SK-N-SH treated with all-trans-retinoic acid at 6 μM for 48 hours (cell line): Measurements from ENCODE around the gene MCCC2.
A peak's percentile ranks its signal among the peaks of the same experiment; 100 is the strongest.

Experiments
- ATAC-seq: fragments of 200-7000 bp; cut with Tn5 transposase; 3 replicates; pipeline ENCODE4 v1.9.1; 2020; ENCODE audit warnings: mild to moderate bottlenecking, moderate library complexity
- ARNTL ChIP-seq: fragments of 450-650 bp; formaldehyde crosslinking; IDR thresholded peaks from 2 replicates; pipeline ENCODE4 v1.5.0; 2020; ENCODE audit warnings: low read depth, mild to moderate bottlenecking, moderate library complexity, borderline replicate concordance
- BACH2 ChIP-seq: fragments of 250-450 bp; sonication (Bioruptor Pico); IDR thresholded peaks from 2 replicates; pipeline ENCODE4 v1.9.0; 2021; ENCODE audit warnings: mild to moderate bottlenecking, borderline replicate concordance
- CREB5 ChIP-seq: fragments of 250-450 bp; sonication (Bioruptor Pico); IDR thresholded peaks from 2 replicates; pipeline ENCODE4 v1.5.1; 2020; ENCODE audit warnings: low read depth, mild to moderate bottlenecking, moderate library complexity
- CSDC2 ChIP-seq: fragments of 250-450 bp; sonication (Bioruptor Pico); IDR thresholded peaks from 2 replicates; pipeline ENCODE4 v1.5.0; 2020; ENCODE audit warnings: mild to moderate bottlenecking, moderate library complexity
- CSRNP3 ChIP-seq: fragments of 250-450 bp; sonication (Bioruptor Pico); IDR thresholded peaks from 2 replicates; pipeline ENCODE4 v1.5.1; 2021; ENCODE audit warnings: mild to moderate bottlenecking, moderate library complexity
- GLIS3 ChIP-seq: fragments of 250-450 bp; sonication (Bioruptor Pico); IDR thresholded peaks from 2 replicates; pipeline ENCODE4 v1.5.0; 2020; ENCODE audit warnings: mild to moderate bottlenecking, moderate library complexity
- ISL1 ChIP-seq: fragments of 250-450 bp; sonication (Bioruptor Pico); IDR thresholded peaks from 2 replicates; pipeline ENCODE4 v2.1.2; 2022; ENCODE audit warnings: mild to moderate bottlenecking, moderate library complexity
- OSR1 ChIP-seq: fragments of 250-450 bp; sonication (Bioruptor Pico); IDR thresholded peaks from 2 replicates; pipeline ENCODE4 v1.8.0; 2022; ENCODE audit warnings: moderate library complexity, mild to moderate bottlenecking, inconsistent platforms
- PPARA ChIP-seq: fragments of 250-450 bp; sonication (Bioruptor Pico); IDR thresholded peaks from 2 replicates; pipeline ENCODE4 v1.5.0; 2020; ENCODE audit warnings: mild to moderate bottlenecking, borderline replicate concordance
- RARB ChIP-seq: fragments of 250-450 bp; sonication (Bioruptor Pico); IDR thresholded peaks from 2 replicates; pipeline ENCODE4 v1.8.0; 2021; ENCODE audit warnings: mild to moderate bottlenecking, moderate library complexity
- SNAI2 ChIP-seq: fragments of 250-450 bp; sonication (Bioruptor Pico); IDR thresholded peaks from 2 replicates; pipeline ENCODE4 v1.5.0; 2020; ENCODE audit warnings: mild to moderate bottlenecking, moderate library complexity
- TCF4 ChIP-seq: fragments of 250-450 bp; sonication (Bioruptor Pico); IDR thresholded peaks from 2 replicates; pipeline ENCODE4 v1.8.0; 2021; ENCODE audit warnings: mild to moderate bottlenecking, moderate library complexity, borderline replicate concordance
- TOX ChIP-seq: fragments of 250-450 bp; sonication (Bioruptor Pico); IDR thresholded peaks from 2 replicates; pipeline ENCODE4 v1.8.0; 2021; ENCODE audit warnings: mild to moderate bottlenecking, moderate library complexity, borderline replicate concordance
- ZC3H10 ChIP-seq: fragments of 250-450 bp; sonication (Bioruptor Pico); IDR thresholded peaks from 2 replicates; pipeline ENCODE4 v1.5.1; 2021; ENCODE audit warnings: mild to moderate bottlenecking, moderate library complexity
- ZFP3 ChIP-seq: fragments of 250-450 bp; sonication (Bioruptor Pico); IDR thresholded peaks from 2 replicates; pipeline ENCODE4 v1.5.0; 2020; ENCODE audit warnings: mild to moderate bottlenecking, moderate library complexity
- ZFP30 ChIP-seq: fragments of 450-650 bp; formaldehyde crosslinking; IDR thresholded peaks from 2 replicates; pipeline ENCODE4 v1.5.0; 2022; ENCODE audit warnings: mild to moderate bottlenecking, moderate library complexity
- ZNF565 ChIP-seq: fragments of 450-650 bp; formaldehyde crosslinking; conservative IDR thresholded peaks from 2 replicates; pipeline ENCODE4 v1.5.0; 2020; ENCODE audit warnings: low read depth, mild to moderate bottlenecking, moderate library complexity
- ZNF70 ChIP-seq: fragments of 450-650 bp; formaldehyde crosslinking; IDR thresholded peaks from 2 replicates; pipeline ENCODE4 v1.5.0; 2020; ENCODE audit warnings: mild to moderate bottlenecking, moderate library complexity
- ZNF8 ChIP-seq: fragments of 450-650 bp; formaldehyde crosslinking; IDR thresholded peaks from 2 replicates; pipeline ENCODE4 v1.5.0; 2020; ENCODE audit warnings: mild to moderate bottlenecking, moderate library complexity
- TF ChIP-seq, protein P1 (sequence below): fragments of 250-450 bp; sonication (Bioruptor Pico); IDR thresholded peaks from 2 replicates; pipeline ENCODE4 v1.5.0; 2020; ENCODE audit warnings: mild to moderate bottlenecking, moderate library complexity
- TF ChIP-seq, protein P2 (sequence below): fragments of 250-450 bp; sonication (Bioruptor Pico); IDR thresholded peaks from 2 replicates; pipeline ENCODE4 v1.8.0; 2021; ENCODE audit warnings: low read depth, mild to moderate bottlenecking, moderate library complexity, borderline replicate concordance
- TF ChIP-seq, protein P3 (sequence below): fragments of 250-450 bp; sonication (Bioruptor Pico); IDR thresholded peaks from 2 replicates; pipeline ENCODE4 v1.8.0; 2020; ENCODE audit warnings: mild to moderate bottlenecking, moderate library complexity, borderline replicate concordance

MCCC2 gene

DNA sequence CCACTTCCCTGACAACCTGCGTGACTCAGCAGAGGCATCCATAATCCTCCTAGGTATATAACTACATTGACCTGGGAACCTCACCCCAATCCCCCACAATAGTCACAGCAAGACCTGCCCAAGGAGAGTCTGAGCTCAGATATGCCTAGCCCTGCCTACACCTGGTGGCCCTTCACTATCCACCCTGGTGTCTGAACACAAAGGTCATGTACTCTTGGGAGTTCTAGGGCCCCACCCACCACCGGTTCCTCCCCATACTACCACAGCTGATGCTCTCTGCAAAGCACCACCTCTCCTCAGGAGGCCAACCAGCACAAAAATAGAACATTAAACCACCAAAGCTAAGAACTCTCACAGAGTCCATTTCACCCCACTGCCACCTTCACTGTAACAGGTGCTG is 97.2 kb downstream of the MCCC2 start:
- no peak for TF ChIP-seq OSR1 (CRISPR knock-in tag)
- TF ChIP-seq PPARA (CRISPR knock-in tag), result no peak
- no peak for TF ChIP-seq ISL1 (CRISPR knock-in tag)
- ATAC-seq, result no peak

DNA sequence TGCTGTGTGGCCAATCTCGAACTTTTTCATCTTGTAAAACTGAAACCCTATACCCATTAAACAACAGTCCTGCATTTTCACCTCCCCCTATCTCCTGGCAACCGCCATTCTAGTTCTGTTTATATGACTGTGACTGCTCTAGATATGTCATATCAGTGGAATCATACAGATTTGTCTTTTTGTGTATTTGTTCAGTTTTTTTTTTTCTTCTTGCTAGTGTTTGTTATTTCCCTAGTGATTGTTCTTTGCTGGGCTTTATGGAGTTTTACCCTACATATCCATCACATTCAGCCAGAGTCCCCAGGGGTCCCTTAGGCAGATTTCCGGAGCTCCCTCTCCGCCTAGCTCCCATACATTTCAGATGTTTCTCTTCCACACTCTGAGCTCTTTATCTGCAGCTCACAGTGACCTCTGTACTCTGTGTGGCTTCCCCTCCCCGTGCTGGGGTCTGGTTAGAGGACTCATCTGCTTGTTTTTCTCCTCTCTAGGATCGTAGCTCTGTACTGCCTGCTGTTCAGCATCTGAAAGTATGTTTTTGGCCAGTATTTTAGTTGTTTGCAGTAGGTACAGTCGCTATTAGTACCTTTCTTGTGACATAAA is 106.8 kb downstream of the MCCC2 start:
- TF ChIP-seq, protein P1, sequence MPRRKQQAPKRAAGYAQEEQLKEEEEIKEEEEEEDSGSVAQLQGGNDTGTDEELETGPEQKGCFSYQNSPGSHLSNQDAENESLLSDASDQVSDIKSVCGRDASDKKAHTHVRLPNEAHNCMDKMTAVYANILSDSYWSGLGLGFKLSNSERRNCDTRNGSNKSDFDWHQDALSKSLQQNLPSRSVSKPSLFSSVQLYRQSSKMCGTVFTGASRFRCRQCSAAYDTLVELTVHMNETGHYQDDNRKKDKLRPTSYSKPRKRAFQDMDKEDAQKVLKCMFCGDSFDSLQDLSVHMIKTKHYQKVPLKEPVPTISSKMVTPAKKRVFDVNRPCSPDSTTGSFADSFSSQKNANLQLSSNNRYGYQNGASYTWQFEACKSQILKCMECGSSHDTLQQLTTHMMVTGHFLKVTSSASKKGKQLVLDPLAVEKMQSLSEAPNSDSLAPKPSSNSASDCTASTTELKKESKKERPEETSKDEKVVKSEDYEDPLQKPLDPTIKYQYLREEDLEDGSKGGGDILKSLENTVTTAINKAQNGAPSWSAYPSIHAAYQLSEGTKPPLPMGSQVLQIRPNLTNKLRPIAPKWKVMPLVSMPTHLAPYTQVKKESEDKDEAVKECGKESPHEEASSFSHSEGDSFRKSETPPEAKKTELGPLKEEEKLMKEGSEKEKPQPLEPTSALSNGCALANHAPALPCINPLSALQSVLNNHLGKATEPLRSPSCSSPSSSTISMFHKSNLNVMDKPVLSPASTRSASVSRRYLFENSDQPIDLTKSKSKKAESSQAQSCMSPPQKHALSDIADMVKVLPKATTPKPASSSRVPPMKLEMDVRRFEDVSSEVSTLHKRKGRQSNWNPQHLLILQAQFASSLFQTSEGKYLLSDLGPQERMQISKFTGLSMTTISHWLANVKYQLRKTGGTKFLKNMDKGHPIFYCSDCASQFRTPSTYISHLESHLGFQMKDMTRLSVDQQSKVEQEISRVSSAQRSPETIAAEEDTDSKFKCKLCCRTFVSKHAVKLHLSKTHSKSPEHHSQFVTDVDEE (CRISPR knock-in tag), result no peak
- TF ChIP-seq ZC3H10 (no peak), ZNF70 (no peak), CSRNP3 (CRISPR knock-in tag) (no peak), TCF4 (CRISPR knock-in tag) (no peak), PPARA (CRISPR knock-in tag) (no peak), SNAI2 (no peak), ISL1 (CRISPR knock-in tag) (no peak), ZNF8 (no peak), ARNTL (CRISPR knock-in tag) (no peak), ZFP3 (CRISPR knock-in tag) (no peak), CSDC2 (CRISPR knock-in tag) (no peak), OSR1 (CRISPR knock-in tag) (no peak), ZNF565 (CRISPR knock-in tag) (no peak), CREB5 (CRISPR knock-in tag) (no peak), GLIS3 (no peak), ZFP30 (CRISPR knock-in tag) (no peak)

DNA sequence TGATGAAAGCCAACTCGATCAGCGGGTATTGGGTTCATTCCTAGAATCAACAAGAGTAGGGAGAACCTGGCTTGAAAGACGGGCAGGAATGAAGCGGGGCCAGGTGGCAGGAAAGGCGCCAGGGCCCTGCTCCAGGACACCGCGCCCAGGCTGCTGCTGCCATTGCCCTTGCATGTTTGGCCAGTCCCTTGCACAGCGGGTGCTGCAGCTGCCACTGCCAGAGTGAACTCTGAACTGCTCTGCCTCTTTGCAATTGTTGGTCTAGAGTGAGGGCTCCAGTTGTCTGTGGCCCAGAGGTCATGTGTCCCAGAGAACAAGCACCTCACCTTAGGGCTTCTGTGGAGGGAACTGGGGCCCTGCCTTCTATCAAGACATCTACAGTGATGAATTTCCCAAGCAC is 107.9 kb downstream of the MCCC2 start:
- no peak for ATAC-seq
- no peak for TF ChIP-seq BACH2
- no peak for TF ChIP-seq CSRNP3 (CRISPR knock-in tag)
- TF ChIP-seq CSDC2 (CRISPR knock-in tag), result no peak
- TF ChIP-seq, protein P2, sequence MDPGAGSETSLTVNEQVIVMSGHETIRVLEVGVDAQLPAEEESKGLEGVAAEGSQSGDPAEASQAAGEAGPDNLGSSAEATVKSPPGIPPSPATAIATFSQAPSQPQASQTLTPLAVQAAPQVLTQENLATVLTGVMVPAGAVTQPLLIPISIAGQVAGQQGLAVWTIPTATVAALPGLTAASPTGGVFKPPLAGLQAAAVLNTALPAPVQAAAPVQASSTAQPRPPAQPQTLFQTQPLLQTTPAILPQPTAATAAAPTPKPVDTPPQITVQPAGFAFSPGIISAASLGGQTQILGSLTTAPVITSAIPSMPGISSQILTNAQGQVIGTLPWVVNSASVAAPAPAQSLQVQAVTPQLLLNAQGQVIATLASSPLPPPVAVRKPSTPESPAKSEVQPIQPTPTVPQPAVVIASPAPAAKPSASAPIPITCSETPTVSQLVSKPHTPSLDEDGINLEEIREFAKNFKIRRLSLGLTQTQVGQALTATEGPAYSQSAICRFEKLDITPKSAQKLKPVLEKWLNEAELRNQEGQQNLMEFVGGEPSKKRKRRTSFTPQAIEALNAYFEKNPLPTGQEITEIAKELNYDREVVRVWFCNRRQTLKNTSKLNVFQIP, result no peak
- TF ChIP-seq GLIS3, result no peak
- TF ChIP-seq, protein P1 (CRISPR knock-in tag), result no peak
- no peak for TF ChIP-seq ZNF70
- no peak for TF ChIP-seq ZC3H10
- no peak for TF ChIP-seq ZFP30 (CRISPR knock-in tag)
- TF ChIP-seq ZNF565 (CRISPR knock-in tag), result no peak
- no peak for TF ChIP-seq RARB (CRISPR knock-in tag)
- no peak for TF ChIP-seq CREB5 (CRISPR knock-in tag)
- no peak for TF ChIP-seq ARNTL (CRISPR knock-in tag)
- TF ChIP-seq TOX (CRISPR knock-in tag), result no peak
- no peak for TF ChIP-seq PPARA (CRISPR knock-in tag)
- TF ChIP-seq, protein P3, sequence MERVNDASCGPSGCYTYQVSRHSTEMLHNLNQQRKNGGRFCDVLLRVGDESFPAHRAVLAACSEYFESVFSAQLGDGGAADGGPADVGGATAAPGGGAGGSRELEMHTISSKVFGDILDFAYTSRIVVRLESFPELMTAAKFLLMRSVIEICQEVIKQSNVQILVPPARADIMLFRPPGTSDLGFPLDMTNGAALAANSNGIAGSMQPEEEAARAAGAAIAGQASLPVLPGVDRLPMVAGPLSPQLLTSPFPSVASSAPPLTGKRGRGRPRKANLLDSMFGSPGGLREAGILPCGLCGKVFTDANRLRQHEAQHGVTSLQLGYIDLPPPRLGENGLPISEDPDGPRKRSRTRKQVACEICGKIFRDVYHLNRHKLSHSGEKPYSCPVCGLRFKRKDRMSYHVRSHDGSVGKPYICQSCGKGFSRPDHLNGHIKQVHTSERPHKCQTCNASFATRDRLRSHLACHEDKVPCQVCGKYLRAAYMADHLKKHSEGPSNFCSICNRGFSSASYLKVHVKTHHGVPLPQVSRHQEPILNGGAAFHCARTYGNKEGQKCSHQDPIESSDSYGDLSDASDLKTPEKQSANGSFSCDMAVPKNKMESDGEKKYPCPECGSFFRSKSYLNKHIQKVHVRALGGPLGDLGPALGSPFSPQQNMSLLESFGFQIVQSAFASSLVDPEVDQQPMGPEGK (CRISPR knock-in tag), result no peak

More for the DNA sequence above, 106.8 kb downstream of the MCCC2 start:
- ATAC-seq, result peak; percentile 36; the same call in 1 of the 3 replicates
